ENCODE data around the gene SLC39A5. TPM values are rescaled to one million over a fixed set of nuclear protein-coding genes. Genes with fewer than 3 reads are reported as not detected.

SLC39A5 gene
- total RNA-seq, 1 donor: not detected

DNA sequence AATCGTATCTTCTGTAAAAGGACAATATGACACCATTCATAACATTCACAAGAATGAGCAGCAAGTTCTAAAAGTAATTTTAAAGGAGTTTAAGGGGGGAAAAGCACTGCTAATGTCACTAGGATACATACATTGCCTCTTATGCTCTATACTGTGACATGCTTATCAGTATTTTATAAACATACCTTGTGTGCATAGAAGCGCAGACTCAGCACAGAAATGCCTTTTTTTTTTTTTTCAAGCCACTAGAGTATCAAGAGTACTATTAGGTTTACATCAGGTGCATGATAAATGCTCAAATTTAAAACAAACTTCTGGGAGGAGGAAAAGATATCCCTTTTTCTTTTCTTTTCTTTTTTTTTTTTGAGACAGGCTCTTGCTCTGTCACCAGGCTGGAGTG lies 27.0 kb upstream of the SLC39A5 start:
- TF ChIP-seq, protein P1, sequence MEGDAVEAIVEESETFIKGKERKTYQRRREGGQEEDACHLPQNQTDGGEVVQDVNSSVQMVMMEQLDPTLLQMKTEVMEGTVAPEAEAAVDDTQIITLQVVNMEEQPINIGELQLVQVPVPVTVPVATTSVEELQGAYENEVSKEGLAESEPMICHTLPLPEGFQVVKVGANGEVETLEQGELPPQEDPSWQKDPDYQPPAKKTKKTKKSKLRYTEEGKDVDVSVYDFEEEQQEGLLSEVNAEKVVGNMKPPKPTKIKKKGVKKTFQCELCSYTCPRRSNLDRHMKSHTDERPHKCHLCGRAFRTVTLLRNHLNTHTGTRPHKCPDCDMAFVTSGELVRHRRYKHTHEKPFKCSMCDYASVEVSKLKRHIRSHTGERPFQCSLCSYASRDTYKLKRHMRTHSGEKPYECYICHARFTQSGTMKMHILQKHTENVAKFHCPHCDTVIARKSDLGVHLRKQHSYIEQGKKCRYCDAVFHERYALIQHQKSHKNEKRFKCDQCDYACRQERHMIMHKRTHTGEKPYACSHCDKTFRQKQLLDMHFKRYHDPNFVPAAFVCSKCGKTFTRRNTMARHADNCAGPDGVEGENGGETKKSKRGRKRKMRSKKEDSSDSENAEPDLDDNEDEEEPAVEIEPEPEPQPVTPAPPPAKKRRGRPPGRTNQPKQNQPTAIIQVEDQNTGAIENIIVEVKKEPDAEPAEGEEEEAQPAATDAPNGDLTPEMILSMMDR (IDR thresholded peaks at IDR 0.05; ENCODE audit: insufficient read depth, low read depth, low read length): no peak
- no peak for DNase-seq (ENCODE audit: low read depth)
- H3K4me3 ChIP-seq (ENCODE audit: low read depth, low read length): no peak overlapping the region

DNA sequence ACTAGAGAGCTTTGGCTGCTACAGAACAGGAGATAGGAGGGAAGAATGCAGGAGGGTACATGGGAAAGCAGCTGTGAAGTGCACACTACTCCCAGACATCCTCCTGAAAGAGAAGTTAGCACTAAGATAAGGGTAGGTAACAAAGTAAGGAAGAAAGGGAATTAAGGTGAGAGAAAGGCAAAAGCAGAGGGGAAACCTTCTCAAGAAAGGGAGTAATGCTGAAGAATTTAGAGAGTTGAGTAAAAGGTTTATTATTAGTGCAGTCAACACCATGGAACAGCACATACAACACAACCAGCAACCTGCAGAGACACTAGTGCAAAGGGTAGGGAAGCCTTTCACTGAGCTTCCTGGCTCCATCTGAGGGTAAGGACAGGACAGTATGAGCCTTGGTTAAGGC lies 25.6 kb upstream of the SLC39A5 start:
- no peak for DNase-seq (ENCODE audit: low read depth)
- TF ChIP-seq, protein P1 (IDR thresholded peaks at IDR 0.05; ENCODE audit: insufficient read depth, low read depth, low read length): no peak
- no peak overlapping the region for H3K4me3 ChIP-seq (ENCODE audit: low read depth, low read length)

DNA sequence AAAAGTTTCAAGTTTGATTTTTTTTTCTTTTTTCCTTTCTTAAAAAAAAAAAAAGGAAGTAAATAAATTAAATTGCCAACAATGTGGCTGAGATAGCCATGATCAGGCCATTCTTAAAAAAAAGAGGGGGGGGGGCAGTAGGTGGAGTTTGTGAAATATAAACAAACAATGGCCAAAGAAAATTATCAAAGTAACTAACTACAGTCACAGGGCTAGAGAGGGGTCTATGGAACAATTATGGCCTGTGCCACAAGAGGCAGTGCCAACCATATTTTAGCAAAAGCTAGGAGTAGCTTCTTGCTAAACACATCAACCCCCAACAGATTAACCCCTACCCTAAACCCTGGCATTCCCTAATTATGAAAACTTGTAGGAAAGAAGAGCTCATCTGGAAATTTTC lies 24.4 kb upstream of the SLC39A5 start:
- H3K4me3 ChIP-seq (ENCODE audit: low read depth, low read length): no peak overlapping the region
- no peak for DNase-seq (ENCODE audit: low read depth)
- TF ChIP-seq, protein P1 (IDR thresholded peaks at IDR 0.05; ENCODE audit: insufficient read depth, low read depth, low read length): no peak

DNA sequence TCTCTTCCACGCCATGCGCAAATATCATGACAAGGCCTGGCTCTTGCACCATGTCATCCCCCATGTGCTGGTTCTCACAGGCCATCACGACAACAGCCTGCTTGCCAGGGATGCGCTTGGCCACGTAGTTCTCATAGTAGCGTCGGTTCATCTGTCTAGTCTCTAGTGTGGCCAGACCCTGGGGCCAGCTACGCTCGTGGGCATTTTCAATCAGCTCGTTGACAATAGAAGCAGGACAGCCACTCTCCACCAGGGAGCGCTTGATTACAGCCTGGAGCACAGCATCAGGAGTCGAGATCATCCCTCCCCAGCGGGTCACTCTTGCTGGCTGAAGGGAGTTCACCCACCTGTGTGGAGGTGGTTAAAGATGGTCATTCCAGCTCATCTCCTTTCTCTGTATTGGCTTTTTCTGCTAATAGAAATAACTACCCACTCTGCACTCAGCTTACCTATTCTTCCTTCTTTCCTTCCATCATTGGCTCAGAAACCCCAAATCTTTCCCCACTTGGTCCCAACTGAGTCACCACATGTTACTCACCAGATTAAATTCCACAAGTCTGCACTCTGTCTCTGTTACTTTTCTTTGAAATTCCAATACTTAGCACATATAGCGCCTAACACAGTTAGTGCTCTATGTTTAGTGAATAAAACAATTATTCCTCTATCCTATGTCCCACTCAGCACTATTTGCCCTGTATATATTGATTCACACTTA lies 23.2 kb upstream of the SLC39A5 start:
- TF ChIP-seq, protein P1 (IDR thresholded peaks at IDR 0.05; ENCODE audit: insufficient read depth, low read depth, low read length): peak; percentile 73
- peak; percentile 59 for DNase-seq (ENCODE audit: low read depth)
- H3K4me3 ChIP-seq (ENCODE audit: low read depth, low read length): no peak overlapping the region

DNA sequence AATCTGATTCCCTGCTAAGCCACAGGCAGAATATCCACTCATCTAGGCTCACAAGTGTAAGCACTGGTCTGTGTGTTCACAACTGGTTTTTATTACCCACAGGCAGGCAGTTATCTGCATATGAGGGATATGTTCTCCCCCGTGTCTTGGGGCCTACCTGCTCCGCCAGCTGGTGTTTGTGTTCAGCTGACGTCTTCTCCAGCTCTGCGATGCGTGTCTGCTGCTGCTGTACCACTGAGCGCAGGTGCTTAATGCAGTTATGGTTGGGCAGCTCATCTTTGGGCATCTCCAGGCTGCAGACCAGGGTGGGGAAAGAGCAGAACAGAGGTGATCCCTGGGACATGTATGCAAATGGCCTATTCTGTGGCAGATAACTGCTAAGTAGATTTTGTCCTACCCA lies 21.8 kb upstream of the SLC39A5 start:
- no peak overlapping the region for H3K4me3 ChIP-seq (ENCODE audit: low read depth, low read length)
- DNase-seq (ENCODE audit: low read depth): no peak
- TF ChIP-seq, protein P1 (IDR thresholded peaks at IDR 0.05; ENCODE audit: insufficient read depth, low read depth, low read length): no peak

DNA sequence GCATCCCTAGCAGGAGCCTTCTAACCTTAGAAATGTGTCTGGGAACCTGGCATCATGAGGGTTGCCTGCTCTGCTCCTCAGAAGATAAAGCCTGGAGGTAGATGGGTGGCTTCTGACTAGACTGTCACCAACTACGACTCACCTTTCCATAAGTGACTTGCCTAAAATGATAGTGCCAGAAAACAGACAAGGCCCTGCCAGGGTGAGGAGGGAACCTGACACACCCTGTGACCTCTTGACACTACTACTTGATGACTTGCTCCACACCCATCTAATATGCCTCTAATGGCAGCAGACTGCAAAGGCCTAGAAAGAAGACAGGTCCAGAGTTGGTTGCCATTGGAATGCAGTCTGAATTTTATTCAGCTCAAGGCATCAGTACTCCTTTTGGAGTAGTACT lies 17.5 kb upstream of the SLC39A5 start:
- no peak overlapping the region for H3K4me3 ChIP-seq (ENCODE audit: low read depth, low read length)
- DNase-seq (ENCODE audit: low read depth): no peak
- TF ChIP-seq, protein P1 (IDR thresholded peaks at IDR 0.05; ENCODE audit: insufficient read depth, low read depth, low read length): no peak

DNA sequence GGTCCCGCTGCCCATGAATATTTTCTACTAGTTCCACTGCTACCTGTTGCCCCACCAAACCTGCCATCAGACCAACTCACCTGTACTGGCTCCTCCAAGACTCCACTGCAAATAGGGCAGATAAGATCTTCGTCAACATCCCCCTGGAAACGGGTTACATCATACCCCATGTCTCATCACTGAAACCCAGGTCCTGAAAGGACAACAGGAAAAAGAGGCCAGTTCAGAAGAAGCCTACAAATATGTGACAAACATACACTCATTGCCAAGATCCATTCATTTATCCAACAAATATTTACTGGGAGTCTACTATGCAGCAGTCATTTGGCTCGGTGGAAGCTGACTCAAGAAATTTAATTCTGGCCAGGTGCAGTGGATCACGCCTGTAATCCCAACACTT lies 16.0 kb upstream of the SLC39A5 start:
- no peak overlapping the region for H3K4me3 ChIP-seq (ENCODE audit: low read depth, low read length)
- no peak for DNase-seq (ENCODE audit: low read depth)
- TF ChIP-seq, protein P1 (IDR thresholded peaks at IDR 0.05; ENCODE audit: insufficient read depth, low read depth, low read length): no peak
